ENCODE results near the gene PTCH1. TPM values are rescaled to one million over a fixed set of nuclear protein-coding genes. Genes with fewer than 3 reads are reported as not detected.

The PTCH1 gene
- total RNA-seq, 1 donor = 0.27 TPM

- no peak for DNase-seq (ENCODE audit: low read depth in 2 of 3, low spot score in 2 of 3)
Observed at GRCh38 chr9:95499847-95500246, 16.9 kb downstream of the PTCH1 start.

GRCh38 chr9:95499046-95499676 is 17.6 kb downstream of the PTCH1 start:
- no peak for DNase-seq (ENCODE audit: low read depth in 2 of 3, low spot score in 2 of 3)

- no peak for DNase-seq (ENCODE audit: low read depth in 2 of 3, low spot score in 2 of 3)
Observed at GRCh38 chr9:95498641-95499040, 18.1 kb downstream of the PTCH1 start.

- DNase-seq (ENCODE audit: low read depth in 2 of 3, low spot score in 2 of 3) = no peak
Observed at GRCh38 chr9:95497772-95498171, 19.0 kb downstream of the PTCH1 start.

- no peak for DNase-seq (ENCODE audit: low read depth in 2 of 3, low spot score in 2 of 3)
Observed at GRCh38 chr9:95496687-95497086, 20.1 kb downstream of the PTCH1 start.

GRCh38 chr9:95495961-95496360 is 20.8 kb downstream of the PTCH1 start:
- no peak for DNase-seq (ENCODE audit: low read depth in 2 of 3, low spot score in 2 of 3)

GRCh38 chr9:95495529-95495928 is 21.2 kb downstream of the PTCH1 start:
- no peak for DNase-seq (ENCODE audit: low read depth in 2 of 3, low spot score in 2 of 3)

GRCh38 chr9:95494416-95495371 is 22.1 kb downstream of the PTCH1 start:
- peak in 1 of 3 donors; percentile 66 for DNase-seq (ENCODE audit: low read depth in 2 of 3, low spot score in 2 of 3)

- DNase-seq (ENCODE audit: low read depth in 2 of 3, low spot score in 2 of 3) = no peak
Observed at GRCh38 chr9:95494022-95494415, 22.8 kb downstream of the PTCH1 start.

GRCh38 chr9:95493402-95493801 is 23.4 kb downstream of the PTCH1 start:
- no peak for DNase-seq (ENCODE audit: low read depth in 2 of 3, low spot score in 2 of 3)

GRCh38 chr9:95491543-95492320 is 25.0 kb downstream of the PTCH1 start:
- DNase-seq (ENCODE audit: low read depth in 2 of 3, low spot score in 2 of 3) = no peak

- DNase-seq (ENCODE audit: low read depth in 2 of 3, low spot score in 2 of 3) = no peak
Observed at GRCh38 chr9:95488954-95489353, 27.8 kb downstream of the PTCH1 start.

GRCh38 chr9:95486318-95486717 is 30.5 kb downstream of the PTCH1 start:
- DNase-seq (ENCODE audit: low read depth in 2 of 3, low spot score in 2 of 3) = no peak

- DNase-seq (ENCODE audit: low read depth in 2 of 3, low spot score in 2 of 3) = no peak
Observed at GRCh38 chr9:95484225-95484624, 32.5 kb downstream of the PTCH1 start.

- no peak for DNase-seq (ENCODE audit: low read depth in 2 of 3, low spot score in 2 of 3)
Observed at GRCh38 chr9:95483431-95483830, 33.3 kb downstream of the PTCH1 start.

- no peak for DNase-seq (ENCODE audit: low read depth in 2 of 3, low spot score in 2 of 3)
Observed at GRCh38 chr9:95482621-95483020, 34.1 kb downstream of the PTCH1 start.

- no peak for DNase-seq (ENCODE audit: low read depth in 2 of 3, low spot score in 2 of 3)
Observed at GRCh38 chr9:95481000-95481399, 35.8 kb downstream of the PTCH1 start.

- DNase-seq (ENCODE audit: low read depth in 2 of 3, low spot score in 2 of 3) = no peak
Observed at GRCh38 chr9:95480346-95480745, 36.4 kb downstream of the PTCH1 start.

GRCh38 chr9:95479330-95479729 is 37.4 kb downstream of the PTCH1 start:
- no peak for DNase-seq (ENCODE audit: low read depth in 2 of 3, low spot score in 2 of 3)

- no peak for DNase-seq (ENCODE audit: low read depth in 2 of 3, low spot score in 2 of 3)
Observed at GRCh38 chr9:95478335-95478734, 38.4 kb downstream of the PTCH1 start.

- no peak for DNase-seq (ENCODE audit: low read depth in 2 of 3, low spot score in 2 of 3)
Observed at GRCh38 chr9:95477885-95478284, 38.9 kb downstream of the PTCH1 start.
